Measurements from ENCODE around the gene CFB. TPM values are rescaled to one million over a fixed set of nuclear protein-coding genes. Genes with fewer than 3 reads are reported as not detected.
A peak's percentile ranks its signal among the peaks of the same experiment; 100 is the strongest.

Gene CFB
- total RNA-seq, 1 experiment from 2014 or later: 0.31 TPM

DNA sequence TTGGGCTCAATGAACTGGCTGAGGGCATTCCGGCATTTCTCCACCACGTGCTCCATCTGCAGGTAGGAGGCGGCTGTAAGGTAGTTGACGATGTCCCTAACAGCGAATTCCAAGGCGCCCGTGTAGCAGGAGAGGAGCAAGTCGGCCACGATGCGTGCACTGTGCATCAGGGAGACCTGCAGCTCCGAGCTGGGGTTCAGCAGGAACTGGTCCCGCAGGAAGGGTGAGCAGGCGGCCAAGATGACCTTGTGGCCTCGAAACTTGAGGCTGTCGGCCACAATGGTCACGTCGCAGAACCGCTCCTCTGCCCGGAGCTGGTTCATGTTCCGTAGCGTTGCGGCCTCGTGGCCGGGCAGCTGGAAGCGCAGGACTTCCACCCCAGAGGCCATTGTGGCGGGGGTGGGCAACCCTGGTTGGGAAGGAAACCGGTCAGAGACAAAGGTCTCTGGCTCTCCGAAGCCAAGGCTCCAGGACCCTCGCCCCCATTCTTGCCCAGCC lies 44.9 kb upstream of the CFB start:
- H3K4me3 Mint-ChIP-seq: peak overlapping the region; percentile 66 to 83
- H2AFZ ChIP-seq (ENCODE audit: low read length): no peak overlapping the region
- no peak overlapping the region for H3K27ac ChIP-seq (ENCODE audit: insufficient read length, low read depth, low read length)
- H3K18ac ChIP-seq (ENCODE audit: insufficient read length, low read depth, low read length): no peak overlapping the region
- H2BK15ac ChIP-seq (ENCODE audit: low read depth, low read length): no peak overlapping the region
- H3K14ac ChIP-seq (ENCODE audit: insufficient read depth, low read length): peak overlapping the region; percentile 49; the same call in 1 of the 2 replicates
- WGBS (ENCODE audit: extremely low coverage, insufficient read length, low lambda C conversion rate): no CpG with 5 or more reads among the region's 29 CpGs
- no peaks in the 10 kb centered on the region for H3K79me1 ChIP-seq (ENCODE audit: insufficient read depth, low read depth, low read length, poor library complexity, severe bottlenecking)
- no peak overlapping the region for H4K8ac ChIP-seq (replicated peaks; ENCODE audit: insufficient read length, low read depth, low read length)
- no peak overlapping the region for H2BK12ac ChIP-seq (ENCODE audit: insufficient read length, low read depth, low read length)
- no peak overlapping the region for H3K9ac ChIP-seq (ENCODE audit: extremely low read depth, insufficient read length, low read length)
- TF ChIP-seq, protein P1, sequence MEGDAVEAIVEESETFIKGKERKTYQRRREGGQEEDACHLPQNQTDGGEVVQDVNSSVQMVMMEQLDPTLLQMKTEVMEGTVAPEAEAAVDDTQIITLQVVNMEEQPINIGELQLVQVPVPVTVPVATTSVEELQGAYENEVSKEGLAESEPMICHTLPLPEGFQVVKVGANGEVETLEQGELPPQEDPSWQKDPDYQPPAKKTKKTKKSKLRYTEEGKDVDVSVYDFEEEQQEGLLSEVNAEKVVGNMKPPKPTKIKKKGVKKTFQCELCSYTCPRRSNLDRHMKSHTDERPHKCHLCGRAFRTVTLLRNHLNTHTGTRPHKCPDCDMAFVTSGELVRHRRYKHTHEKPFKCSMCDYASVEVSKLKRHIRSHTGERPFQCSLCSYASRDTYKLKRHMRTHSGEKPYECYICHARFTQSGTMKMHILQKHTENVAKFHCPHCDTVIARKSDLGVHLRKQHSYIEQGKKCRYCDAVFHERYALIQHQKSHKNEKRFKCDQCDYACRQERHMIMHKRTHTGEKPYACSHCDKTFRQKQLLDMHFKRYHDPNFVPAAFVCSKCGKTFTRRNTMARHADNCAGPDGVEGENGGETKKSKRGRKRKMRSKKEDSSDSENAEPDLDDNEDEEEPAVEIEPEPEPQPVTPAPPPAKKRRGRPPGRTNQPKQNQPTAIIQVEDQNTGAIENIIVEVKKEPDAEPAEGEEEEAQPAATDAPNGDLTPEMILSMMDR (conservative IDR thresholded peaks at IDR 0.05): no peak
- H3K4me2 ChIP-seq (ENCODE audit: insufficient read depth, insufficient read length, low read length): peak overlapping the region; percentile 6
- H3K4me1 Mint-ChIP-seq: peaks cover 24 to 39% of the 10 kb centered on the region in 2 experiments
- no peak overlapping the region for H3K4ac ChIP-seq (ENCODE audit: low read depth, low read length)
- peak; percentile 58 for DNase-seq
- no peaks in the 10 kb centered on the region; the same call in 1 of the 2 replicates for H3K4me1 ChIP-seq (ENCODE audit: insufficient read depth, low read length)
- H3K56ac ChIP-seq (ENCODE audit: insufficient read length, low read depth, low read length): no peak overlapping the region
- peak overlapping the region in 1 of 3 experiments; percentile 32; a peak in 1 of 7 replicates for H3K27ac Mint-ChIP-seq
- H3K27me3 ChIP-seq (ENCODE audit: insufficient read depth, low read length): no peaks in the 10 kb centered on the region
- H4K91ac ChIP-seq (ENCODE audit: insufficient read length, low read depth, low read length): no peak overlapping the region
- no peak overlapping the region for H3T11ph ChIP-seq (ENCODE audit: low read length)
- H3K9me3 ChIP-seq (ENCODE audit: control insufficient read depth, low read depth, low read length): no peaks in the 10 kb centered on the region
- H3K23ac ChIP-seq (ENCODE audit: insufficient read length, low read depth, low read length): no peak overlapping the region
- H3K23me2 ChIP-seq (ENCODE audit: insufficient read length, low read depth, low read length, poor library complexity, severe bottlenecking): peaks cover 11% of the 10 kb centered on the region
- no peaks in the 10 kb centered on the region for H3K27me3 Mint-ChIP-seq (ENCODE audit: low read depth)
- H2BK120ac ChIP-seq (ENCODE audit: low read depth, low read length, poor library complexity, severe bottlenecking): no peak overlapping the region
- no peak overlapping the region for H2BK5ac ChIP-seq (ENCODE audit: insufficient read length, low read length)
- no peak overlapping the region for H2AK5ac ChIP-seq (ENCODE audit: insufficient read length, low read length)
- no peaks in the 10 kb centered on the region; the same call in 1 of the 2 replicates for H3K79me2 ChIP-seq (ENCODE audit: insufficient read depth, low read length)
- peaks cover 10 to 17% (median 17%) of the 10 kb centered on the region in 3 experiments for H3K36me3 Mint-ChIP-seq (ENCODE audit: insufficient read depth in 1 of 3, low read depth in 3 of 3)
- H3K9me3 Mint-ChIP-seq: no peaks in the 10 kb centered on the region; a peak in 1 of 5 replicates
- H4K5ac ChIP-seq (ENCODE audit: insufficient read length, low read depth, low read length): no peak overlapping the region
- no peaks in the 10 kb centered on the region for H4K20me1 ChIP-seq (ENCODE audit: control insufficient read depth, insufficient read depth, insufficient read length)
- no peak overlapping the region for H2BK20ac ChIP-seq (ENCODE audit: low read depth, low read length, poor library complexity, severe bottlenecking)
